Amygdala (tissue), 56 donors: ENCODE results near the gene IDI1.
"Not testable (repeated sequence)": the region's sequence is repeated elsewhere in the genome, so short reads cannot be mapped to it uniquely, and the experiment has no call there.

Experiments
- DNase-seq, 56 donors: peaks; one replicate each; lab custom pipeline; 2025; lab: John Stamatoyannopoulos, UW

The IDI1 gene

DNA sequence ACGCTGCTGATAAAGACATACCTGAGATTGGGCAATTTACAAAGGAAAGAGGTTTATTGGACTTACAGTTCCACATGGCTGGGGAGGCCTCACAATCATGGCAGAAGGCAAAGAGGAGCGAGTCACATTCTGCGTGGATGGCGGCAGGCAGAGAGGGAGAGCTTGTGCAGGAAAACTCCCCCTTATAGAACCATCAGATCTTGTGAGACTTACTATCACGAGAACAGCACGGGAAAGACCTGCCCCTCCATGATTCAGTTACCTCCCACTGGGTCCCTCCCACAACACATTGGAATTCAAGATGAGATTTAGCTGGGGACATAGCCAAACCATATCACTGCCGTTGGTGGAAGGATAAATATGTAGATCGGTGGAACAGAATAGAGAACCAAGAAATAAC is 17.8 kb upstream of the IDI1 start:
- not testable (repeated sequence) for DNase-seq

DNA sequence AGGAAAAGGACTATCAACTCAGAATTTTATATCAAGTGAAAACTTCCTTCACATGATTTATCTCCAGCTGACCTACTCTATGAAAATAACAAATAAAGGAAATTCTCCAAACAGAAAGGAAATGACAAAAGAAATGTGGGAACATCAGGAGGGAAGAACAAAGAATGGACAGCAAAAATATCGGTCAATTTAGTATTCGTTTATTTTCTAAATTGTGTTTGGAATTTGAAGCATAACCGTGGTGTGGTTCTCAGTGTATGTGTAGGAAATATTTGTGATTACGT is 16.0 kb upstream of the IDI1 start:
- no peak for DNase-seq

DNA sequence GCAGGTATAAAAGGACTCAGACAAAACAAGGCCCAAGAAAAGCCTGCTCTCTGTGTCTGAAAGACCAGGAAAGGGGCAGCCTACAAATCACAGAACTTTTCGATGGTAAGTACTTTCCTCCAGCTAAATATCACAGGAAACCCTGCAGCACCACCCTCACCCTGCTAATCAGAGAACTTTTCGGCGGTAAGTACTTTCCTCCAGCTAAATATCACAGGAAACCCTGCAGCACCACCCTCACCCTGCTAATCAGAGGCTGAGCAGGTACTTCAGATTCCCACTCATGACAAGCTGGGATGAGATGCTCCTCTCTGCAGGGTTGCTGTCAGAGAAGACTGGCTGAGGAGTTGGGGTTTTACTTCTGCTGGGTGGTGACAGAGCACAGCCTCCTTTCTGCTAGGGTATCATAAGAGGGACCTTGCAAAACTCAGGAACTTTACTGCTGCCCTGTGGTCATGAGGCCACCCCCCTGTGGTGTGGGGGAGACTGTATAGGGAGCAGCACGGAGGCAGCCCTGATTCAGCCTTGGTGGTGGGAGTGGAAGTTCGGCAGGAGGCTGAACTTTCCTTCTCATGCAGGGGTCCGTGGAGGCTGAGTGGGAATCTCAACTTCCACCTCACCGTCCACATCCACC is 14.4 kb upstream of the IDI1 start:
- no peak for DNase-seq

DNA sequence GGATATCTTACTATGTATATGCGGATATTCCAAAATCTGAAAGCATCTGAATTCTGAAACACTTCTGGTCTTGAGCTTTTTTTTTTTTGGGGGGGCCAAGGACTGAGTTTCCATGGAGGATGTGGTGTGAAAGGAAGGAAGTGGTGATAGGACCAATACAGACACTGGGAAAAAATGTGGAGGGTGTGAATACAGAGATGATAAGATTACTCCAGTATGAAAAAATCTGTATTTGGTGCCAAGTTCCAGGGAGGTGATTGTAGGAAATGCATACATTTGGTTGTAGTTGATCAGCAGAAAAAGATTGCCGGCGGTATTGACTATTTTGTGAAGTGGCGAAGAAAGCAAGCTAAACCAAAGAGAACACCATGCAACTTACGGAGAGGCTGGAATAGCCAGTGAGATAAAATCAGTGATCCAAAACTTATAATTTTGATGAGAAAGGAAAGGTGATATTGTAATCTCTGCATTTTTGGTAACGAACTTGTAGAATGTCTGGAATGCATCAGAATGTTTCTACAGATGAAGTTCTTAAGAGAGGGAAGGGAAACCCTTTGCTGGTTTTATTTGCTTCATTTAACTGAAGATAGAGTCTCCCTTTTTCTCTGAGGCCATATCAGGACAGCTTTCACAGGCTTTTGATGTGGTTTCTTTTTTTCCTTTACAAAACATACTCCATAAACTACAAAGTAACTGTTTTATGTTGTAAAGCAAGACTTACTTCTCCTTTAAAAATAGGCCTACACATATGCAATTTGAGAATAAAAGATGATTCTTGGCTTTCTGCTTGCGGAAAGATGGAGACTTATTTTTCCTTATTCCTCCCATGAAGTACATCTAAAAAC is 13.2 kb upstream of the IDI1 start:
- DNase-seq, result no peak

DNA sequence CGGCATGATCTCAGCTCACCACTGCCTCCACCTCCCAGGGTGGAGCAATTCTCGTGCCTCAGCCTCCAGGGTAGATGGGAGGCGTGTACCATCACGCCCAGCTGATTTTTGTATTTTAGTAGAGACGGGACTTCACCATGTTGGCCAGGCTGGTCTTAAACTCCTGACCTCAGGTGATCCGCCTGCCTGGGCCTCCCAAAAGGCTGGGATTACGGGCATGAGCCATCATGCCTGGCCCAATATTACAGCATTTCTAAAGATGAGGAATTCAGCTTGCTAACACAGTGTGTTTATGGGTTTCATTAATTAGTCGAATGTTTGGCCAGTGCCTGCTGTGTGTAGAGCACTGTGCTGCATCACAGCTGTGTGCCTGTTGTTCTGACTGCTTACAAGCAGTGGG is 11.0 kb upstream of the IDI1 start:
- no peak for DNase-seq

DNA sequence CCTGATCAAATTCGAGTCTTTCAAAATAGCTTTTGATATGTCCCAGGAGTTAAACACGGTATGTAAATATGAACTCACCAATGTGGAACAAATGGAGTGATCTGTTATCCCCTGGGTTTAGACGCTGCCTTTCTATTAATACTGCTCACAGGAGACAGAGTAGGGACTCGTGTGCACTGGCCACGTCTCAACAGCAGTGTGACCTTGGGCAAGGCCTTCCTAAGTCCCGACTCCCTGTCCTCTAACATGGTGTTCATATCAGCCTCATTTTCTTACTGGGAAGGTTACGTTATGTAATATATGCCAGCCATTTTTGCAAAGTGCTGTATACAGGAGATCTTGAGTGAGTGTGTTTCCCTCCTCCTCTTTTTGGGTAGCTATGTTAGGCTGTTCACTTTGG is 9.1 kb upstream of the IDI1 start:
- no peak for DNase-seq

DNA sequence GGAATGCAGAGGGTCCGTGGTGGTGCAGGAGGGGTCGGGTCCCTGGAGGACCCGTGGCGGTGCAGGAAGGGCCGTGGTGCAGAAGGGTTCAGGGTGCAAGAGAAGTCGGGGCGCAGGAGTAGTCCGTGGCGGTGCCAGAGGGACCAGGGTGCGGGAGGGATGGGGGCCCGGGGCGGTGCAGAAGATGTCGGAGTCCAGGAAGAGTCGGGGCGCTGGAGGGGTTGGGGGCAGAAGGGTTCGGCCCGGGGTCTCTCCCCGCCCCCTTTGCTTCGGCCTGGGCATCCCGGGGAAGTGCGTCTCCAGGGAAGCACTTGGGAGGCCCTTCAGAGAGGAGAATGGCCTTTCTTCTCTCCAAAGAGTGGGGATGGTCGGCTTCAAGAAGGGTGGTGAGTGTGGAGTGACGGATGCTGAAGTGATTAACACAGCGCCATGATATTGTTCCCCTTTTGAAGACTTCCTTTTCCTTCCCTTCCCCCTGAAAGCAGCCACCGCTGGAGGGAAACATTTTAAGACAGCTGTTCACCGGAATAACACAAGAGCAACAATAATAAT is 8.3 kb upstream of the IDI1 start:
- DNase-seq, result no peak

DNA sequence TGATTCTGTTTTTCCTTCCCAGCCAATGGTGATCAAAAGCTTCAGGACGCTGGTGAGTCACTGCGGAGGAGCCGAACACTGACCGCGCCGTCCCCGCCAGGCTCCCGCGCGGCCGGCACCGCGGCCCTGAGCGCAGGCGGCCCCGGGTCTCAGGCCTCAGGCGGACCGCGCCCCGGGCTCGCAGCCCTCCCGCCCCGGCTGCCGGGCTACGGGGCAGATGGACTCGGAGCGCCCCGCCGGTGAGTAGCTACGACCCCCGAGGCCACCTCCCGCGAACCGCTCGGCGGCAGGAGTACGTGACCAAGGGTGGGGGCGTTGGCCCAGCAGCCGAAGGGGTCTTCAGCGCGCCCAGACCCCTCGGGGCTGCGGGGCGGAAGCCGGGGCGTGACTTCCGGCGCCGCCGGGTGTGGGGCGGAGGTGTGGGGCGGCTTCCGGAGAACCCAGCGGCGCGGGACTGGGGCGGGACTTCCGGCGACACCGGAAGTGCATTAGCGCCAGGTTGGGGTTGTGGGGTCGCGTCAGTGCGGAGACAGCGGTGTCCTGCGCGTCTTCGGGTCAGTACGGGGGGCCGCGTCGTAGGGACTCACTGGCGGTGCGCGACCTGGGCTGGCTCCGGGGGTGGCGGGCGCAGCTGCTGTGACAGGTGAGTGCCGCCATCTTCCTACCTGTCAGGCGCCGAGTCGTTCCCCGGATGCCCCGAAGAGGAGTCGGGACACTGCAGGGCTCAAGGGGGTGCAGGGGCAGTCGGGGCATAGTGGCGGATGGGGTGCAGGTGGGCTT is 7.6 kb upstream of the IDI1 start, which contains the start of gene WDR37:
WDR37 (plus strand) TSS at position 60 of the 780 bp plus-strand sequence. CDS start 15,771 bp downstream, outside the sequence.
- DNase-seq, result peak in 55 of 56 donors; percentile 34 to 91 (median 76)

DNA sequence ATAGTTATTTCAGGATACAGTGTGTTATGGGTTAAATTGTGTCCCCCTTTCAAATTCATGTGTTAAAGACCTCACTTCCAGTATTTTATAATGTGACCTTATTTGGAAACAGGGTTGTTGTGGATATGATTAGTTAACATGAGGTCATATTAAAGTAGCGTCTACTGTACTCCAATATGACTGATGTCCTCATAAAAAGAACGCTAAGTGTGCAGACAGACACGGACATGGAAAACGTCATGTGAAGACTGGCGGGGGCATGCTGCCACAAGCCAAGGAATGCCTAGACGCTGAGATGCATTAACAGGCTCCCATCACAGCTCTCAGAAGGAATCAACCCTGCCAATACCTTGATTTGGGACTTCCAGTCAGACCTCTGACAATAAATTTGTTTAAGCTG is 5.8 kb upstream of the IDI1 start:
- no peak for DNase-seq

DNA sequence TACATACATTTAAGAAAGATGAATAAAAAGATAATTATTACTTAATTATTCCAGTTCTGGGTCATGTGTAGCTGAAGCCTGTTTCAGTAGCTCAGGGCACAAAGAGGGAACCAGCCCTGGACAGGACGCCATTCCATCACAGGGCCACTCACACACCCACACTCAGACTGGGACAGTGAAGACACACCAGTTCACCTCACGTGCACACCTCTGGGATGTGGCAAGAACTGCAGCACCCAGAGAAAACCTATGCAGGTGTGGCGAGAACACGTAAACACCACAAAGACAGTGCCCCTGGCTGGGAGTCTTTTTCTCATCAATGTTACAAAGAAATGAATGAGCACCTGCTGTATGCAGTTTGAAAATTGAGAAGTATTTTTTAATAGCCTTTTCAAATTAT is 1.6 kb upstream of the IDI1 start:
- DNase-seq, result no peak

DNA sequence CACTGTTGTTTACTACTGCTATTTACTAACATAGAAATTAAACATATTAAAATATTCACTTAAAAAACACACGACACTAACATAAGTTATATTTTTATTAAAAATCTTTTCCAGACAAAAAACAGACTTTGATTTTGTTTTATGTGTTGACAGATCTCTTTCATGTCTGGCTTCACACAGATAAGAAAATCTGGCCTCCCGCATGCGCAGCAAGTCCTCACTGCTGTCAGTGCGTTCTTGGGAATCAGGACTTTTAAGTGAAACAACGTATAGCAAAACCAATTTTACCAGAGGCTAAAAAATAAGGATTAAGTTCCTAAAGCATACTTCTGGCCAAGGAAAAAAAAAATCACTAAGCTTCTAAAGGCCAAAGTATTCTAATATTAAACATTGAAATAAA is 1.2 kb upstream of the IDI1 start:
- peak in 1 of 56 donors; percentile 11 for DNase-seq

DNA sequence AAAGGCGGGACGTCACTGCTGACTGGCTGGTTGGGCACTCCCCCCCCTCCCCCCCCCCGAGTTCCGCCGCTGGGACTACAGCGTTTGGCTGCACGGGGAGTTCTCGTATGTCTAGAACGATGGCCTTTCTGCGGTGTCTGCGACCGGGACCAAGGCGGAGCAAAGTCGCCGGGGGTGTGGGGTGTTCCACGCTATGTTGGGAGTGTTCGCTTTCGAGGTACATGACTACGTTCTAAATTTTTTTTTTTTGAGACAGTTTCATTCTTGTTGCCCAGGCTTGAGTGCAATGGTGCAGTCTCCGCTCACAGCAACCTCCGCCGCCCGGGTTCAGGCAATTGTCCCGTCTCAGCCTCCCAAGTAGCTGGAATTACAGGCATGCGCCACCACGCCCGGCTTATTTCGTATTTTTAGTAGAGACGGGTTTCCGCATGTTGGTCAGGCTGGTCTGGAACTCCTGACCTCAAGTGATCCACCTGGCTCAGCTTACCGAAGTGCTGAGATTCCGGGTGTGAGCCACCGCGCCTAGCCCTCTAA is 573 bp upstream of the IDI1 start:
- DNase-seq, result no peak

DNA sequence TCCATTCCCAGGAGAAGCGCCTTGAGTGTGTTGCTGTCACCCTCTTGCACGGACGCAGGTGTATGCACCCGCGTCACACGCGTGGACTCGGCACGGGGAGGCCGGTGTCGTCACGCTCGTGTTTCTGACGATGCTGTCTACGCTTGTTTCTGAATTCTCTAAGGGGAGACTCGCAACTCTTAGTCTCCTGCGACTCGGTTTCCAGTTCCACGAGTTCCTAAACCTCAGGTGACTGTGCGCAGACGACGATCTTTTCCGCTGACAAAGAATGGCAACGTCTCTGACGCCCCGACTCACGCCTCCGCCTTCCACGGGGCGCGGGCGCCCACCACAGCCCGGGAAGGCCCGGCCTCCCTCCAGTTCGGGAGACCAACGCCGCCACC is 579 bp downstream of the IDI1 start:
- DNase-seq, result peak in 15 of 56 donors; percentile 38 to 76 (median 61)

DNA sequence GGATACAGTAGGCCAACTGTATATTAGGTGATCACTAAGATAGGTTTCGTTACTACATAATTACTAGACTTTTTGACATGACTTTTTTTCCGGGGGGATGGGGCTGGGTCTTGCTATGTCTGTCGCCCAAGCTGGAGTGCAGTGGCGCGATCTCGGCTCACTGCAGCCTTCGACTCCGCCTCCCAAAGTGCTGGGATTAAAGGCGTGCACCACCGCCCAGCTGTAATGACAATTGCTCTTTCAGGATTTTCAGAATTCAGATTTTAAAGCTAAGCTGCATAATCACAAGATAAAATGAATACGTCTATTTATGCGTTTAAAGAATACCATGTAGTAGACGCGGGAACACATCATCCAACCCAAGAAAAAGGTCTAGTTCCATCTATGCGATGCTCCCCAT is 982 bp downstream of the IDI1 start:
- no peak for DNase-seq

DNA sequence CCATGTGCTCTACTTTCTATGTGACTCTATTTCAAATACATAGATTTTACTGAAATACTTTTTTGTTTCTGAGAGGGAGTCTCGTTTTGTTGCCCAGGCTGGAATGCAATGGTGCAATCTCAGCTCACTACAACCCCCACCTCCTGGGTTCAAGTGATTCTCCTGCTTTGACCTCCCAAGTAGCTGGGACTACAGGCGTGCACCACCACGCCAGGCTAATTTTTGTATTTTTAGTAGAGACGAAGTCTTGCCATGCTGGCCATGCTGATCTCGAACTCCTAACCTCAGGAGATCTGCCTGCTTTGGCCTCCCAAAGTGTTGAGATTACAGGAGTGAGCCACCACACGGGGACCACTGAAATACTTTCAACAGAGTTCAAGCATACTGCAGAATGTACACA is 3.5 kb downstream of the IDI1 start:
- no peak for DNase-seq

DNA sequence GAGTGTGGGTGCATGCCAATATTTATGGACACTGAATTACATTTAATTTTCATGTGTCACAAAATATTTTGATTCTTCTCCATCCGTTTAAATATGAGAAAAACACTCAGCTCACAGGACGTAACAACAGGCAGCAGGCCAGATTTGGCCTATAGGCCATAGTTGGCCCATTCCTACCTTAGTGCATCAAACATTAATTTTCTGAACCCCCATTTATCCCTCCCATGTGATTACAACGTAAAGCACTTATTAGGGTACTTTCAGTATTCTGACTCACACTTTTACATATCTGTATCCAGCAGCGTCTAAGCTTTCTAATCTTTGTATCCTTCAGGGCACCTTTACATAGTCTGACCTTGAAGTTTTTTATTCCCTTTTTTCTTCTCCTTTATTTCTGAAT is 4.0 kb downstream of the IDI1 start:
- DNase-seq, result no peak

DNA sequence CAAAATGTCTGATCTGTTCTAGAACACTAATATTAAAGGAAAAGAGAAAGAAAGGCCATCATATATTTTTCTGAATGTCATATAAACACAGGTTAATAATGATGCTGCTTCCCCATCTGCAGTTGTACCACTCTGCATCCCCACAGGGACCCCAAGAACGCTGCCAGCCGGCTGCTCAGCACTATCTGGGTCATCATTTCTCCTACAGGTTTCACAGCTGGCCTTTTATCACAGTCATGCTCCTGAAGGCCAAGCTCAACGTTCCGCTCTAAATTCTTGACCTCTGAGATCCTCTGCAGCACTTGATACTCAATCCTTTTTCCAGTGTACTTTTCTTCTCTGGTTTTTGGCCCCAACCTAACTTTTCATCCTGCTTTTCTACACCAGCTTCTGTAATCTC is 4.8 kb downstream of the IDI1 start:
- no peak for DNase-seq

DNA sequence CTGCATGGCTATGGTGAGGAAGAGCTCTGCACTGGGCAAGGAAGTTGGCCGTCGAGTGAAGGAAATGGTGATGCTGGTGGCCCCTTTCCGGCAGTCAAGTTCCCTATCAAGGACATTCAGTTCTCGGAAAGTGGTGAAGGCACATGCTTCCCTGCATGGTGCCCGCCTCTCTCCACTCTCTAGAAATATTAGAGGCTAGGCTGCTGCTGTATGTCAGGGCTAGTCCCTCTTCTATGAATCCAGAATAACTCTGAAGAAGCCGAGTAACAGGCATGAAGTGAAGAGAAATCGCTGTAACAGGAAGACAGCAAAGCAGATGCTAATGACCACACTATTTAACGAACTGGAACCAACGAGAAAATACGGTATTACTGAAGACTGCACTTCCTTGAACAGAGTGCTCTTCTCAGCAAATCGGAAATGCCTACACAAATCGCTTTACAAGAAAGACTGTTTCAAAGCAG is 5.4 kb downstream of the IDI1 start:
- peak in 4 of 56 donors; percentile 10 to 20 (median 12) for DNase-seq

DNA sequence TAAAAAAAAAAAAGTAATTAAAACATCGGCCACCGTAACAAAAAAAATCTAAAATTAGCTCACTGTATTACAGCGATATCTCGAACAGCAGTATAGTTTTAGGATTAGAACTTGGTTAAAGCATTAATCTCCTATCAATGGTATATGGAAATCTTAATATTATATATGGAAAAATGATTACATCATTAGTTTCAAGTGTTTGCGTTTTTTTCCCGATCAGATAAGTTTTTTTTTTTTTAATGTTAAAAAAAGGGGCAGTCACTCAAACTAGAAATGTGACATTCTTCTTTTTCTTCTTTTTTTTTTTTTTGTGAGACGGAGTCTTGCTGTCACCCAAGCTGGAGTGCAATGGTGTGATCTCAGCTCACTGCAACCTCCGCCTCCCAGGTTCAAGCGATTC is 7.4 kb downstream of the IDI1 start:
- no peak for DNase-seq

DNA sequence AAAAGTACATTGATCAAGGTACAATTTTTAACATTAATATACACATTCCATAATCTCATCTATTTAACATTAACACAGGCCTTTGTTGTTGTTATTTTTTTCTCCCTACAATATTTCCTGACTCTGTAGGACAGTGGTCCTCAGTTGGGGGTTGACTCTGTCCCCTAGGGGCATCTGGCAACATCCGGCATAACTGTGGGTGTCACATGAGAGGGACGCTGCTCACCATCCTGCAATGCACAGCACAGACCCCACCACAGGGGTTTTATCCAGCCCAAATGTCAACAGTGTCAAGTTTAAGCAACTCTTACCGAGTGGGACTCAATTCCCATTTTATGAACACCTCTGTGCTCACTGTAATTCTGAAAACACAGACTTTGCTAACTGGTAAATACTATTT is 8.8 kb downstream of the IDI1 start:
- DNase-seq, result no peak

DNA sequence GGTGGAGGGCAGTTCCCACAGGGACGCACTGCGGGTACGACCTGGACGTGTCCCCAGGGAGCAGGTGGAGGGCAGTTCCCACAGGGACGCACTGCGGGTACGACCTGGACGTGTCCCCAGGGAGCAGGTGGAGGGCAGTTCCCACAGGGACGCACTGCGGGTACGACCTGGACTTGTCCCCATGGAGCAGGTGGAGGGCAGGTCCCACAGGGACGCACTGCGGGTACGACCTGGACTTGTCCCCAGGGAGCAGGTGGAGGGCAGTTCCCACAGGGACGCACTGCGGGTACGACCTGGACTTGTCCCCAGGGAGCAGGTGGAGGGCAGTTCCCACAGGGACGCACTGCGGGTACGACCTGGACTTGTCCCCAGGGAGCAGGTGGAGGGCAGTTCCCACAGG is 10.2 kb downstream of the IDI1 start:
- DNase-seq, result not testable (repeated sequence)
